GM12874 (cell line): ENCODE results near the gene ODAD4.

ENCODE experiments used
- CTCF ChIP-seq: IDR thresholded peaks from 2 replicates; pipeline ENCODE4 v1.5.1; 2011; ENCODE audit warnings: low read depth, mild to moderate bottlenecking, control low read depth, low read length, moderate library complexity; ENCODE audit not compliant: insufficient read depth

Gene ODAD4

GRCh38 chr17:41965694-41966462, 35.5 kb downstream of the ODAD4 start:
- TF ChIP-seq CTCF: no peak

- no peak for TF ChIP-seq CTCF
These were observed 36.2 kb downstream of the ODAD4 start, which contains the start of gene CNP for GRCh38 chr17:41966463-41967140. CNP (plus strand) TSS chr17:41966795; CDS start chr17:41966885, 90 bp downstream.

GRCh38 chr17:41967141-41967920, 36.9 kb downstream of the ODAD4 start:
- no peak for TF ChIP-seq CTCF

DNA sequence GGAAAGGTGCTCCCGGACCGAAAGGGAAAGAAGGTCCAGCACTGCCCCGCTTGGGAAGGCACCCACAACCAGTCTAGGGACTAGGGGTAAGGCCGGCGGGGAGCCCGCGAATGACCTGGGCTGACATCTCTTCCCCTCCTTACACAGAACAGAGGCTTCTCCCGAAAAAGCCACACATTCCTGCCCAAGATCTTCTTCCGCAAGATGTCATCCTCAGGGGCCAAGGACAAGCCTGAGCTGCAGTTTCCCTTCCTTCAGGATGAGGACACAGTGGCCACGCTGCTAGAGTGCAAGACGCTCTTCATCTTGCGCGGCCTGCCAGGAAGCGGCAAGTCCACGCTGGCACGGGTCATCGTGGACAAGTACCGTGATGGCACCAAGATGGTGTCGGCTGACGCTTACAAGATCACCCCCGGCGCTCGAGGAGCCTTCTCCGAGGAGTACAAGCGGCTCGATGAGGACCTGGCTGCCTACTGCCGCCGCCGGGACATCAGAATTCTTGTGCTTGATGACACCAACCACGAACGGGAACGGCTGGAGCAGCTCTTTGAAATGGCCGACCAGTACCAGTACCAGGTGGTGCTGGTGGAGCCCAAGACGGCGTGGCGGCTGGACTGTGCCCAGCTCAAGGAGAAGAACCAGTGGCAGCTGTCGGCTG, 37.6 kb downstream of the ODAD4 start:
- no peak for TF ChIP-seq CTCF

DNA sequence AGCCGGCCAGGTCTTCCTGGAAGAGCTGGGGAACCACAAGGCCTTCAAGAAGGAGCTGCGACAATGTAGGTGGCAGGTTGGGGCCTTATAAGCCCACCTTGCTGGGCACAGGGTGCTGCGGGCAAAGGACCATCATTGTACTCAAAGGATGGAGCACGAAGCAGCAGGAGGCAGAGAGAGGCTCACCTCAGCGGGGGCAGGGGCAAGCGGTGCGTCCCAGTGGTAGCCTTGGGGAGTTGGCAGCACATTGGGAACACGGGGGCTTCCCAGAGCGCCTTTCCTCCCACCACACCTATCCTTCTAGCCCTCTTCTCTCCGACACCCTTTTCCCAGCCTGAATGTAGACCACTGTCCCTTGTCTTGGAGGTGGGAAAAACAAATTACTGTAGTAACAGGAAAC, 38.3 kb downstream of the ODAD4 start:
- no peak for TF ChIP-seq CTCF

GRCh38 chr17:41970901-41971331, 40.5 kb downstream of the ODAD4 start:
- no peak for TF ChIP-seq CTCF
